Right lobe of liver (tissue), 6 donors: Measurements from ENCODE around the gene DCC. TPM values are rescaled to one million over a fixed set of nuclear protein-coding genes. Genes with fewer than 3 reads are reported as not detected.

ENCODE experiments used
- ATAC-seq, 4 donors: fragments of 200-7000 bp; cut with Tn5 transposase; one replicate each; pipeline ENCODE4 v1.9.1; 2020; ENCODE audit warnings: mild to moderate bottlenecking in 4 of 4, moderate library complexity in 4 of 4
- DNase-seq, 3 donors: peaks; one replicate each; pipeline ENCODE4 v3.0.0-alpha.2; 2020
- H3K27ac ChIP-seq, 3 donors: fragments of 200-600 bp; one replicate each; pipeline ENCODE4 v1.8.0; 2022
- H3K27me3 ChIP-seq, 2 donors: fragments of 200-600 bp; one replicate each; pipeline ENCODE4 v1.8.0; 2022
- H3K36me3 ChIP-seq, 4 donors: fragments of 200-600 bp; sonication (generic) in 1 of 4; one replicate each; pipeline versions ENCODE4 v1.5.1 to v1.8.0; 2017 to 2022; ENCODE audit warnings: control low read depth in 1 of 4
- H3K4me1 ChIP-seq, 4 donors: fragments of 200-600 bp; sonication (generic) in 1 of 4; one replicate each; pipeline versions ENCODE4 v1.5.1 to v1.8.0; 2017 to 2022; ENCODE audit warnings: control low read depth in 1 of 4
- H3K4me3 ChIP-seq, 3 donors: fragments of 200-600 bp; one replicate each; pipeline ENCODE4 v1.8.0; 2022
- H3K9me3 ChIP-seq, 4 donors: fragments of 200-600 bp; sonication (generic) in 1 of 4; one replicate each; pipeline versions ENCODE4 v1.5.1 to v1.8.0; 2017 to 2022; ENCODE audit warnings: control low read depth in 1 of 4
- POLR2A ChIP-seq: fragments of 450-650 bp; IDR thresholded peaks from one replicate; pipeline ENCODE4 v1.6.1; 2017; ENCODE audit warnings: antibody characterized with exemption, mild to moderate bottlenecking
- WGBS: methylation state at CpG from one replicate; pipeline ENCODE4 v1.1.6; 2018; ENCODE audit warnings: low coverage, low lambda C conversion rate; ENCODE audit not compliant: insufficient coverage; ENCODE audit errors: missing lambda C conversion rate; 5-methylcytosine and 5-hydroxymethylcytosine counted together
- intact Hi-C, 2 donors: fragments of 100-400 bp; cut with DNase I; formaldehyde crosslinking; loops; one replicate each; pipeline versions ENCODE4 v1.11.2 to v1.14.1; 2022
- total RNA-seq, 6 experiments: library from RNA; depleted of rRNA in 2 of 6; stranded (reverse); fragments of >200 nt in 2 of 6; fragmentation: NEBNext Ultra II Directional in 3 of 6; extraction: Animal tissue kit (Norgen Biotek cat#: 25700) in 3 of 6; gene quantifications; one replicate each; pipeline versions ENCODE4 v1.1.0 to v1.2.4, GENCODE V29; 2016 to 2023
- TF ChIP-seq, protein P1 (sequence below), 4 donors: fragments of 200-600 bp in 3 of 4; fragments of 450-650 bp in 1 of 4; IDR thresholded peaks; one replicate each; pipeline versions ENCODE4 v1.5.1 to v1.8.0; 2016 to 2022; ENCODE audit warnings: antibody characterized with exemption in 4 of 4, mild to moderate bottlenecking in 2 of 4
- donor health status: DM: no; HTN: yes; CAD: no.
- donor health status: DM: no; HTN: no; CAD: no.
- donor health status: DM: no; HTN: no; CAD: no.
- donor health status: DM: no; HTN: yes; CAD: no.
- donor health status: DM: no; HTN: yes; CAD: no.

DCC gene
- total RNA-seq, 6 experiments from 2014 or later = 0.06 TPM; not detected in 5

DNA sequence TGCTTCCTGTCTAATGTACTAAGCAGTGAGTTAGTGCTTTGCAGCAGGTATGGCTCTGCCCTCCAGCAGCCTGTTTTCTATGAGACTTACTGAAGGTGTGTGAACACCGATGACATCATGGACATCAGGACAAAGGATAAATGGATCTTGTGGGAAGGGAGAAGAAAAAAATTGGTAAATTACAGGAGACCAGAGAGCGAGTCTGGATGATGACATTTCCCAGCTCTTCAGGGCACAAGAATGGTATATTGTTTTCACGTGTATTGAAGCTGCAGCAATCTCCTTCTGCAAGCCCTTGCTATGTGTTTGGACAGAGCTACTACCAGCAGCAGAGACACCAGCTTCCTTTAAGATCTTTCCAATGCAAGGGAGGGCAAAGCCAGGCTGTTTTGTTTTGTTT lies 47.2 kb downstream of the DCC start:
- ATAC-seq (no peak), DNase-seq (no peak)
- Histone ChIP-seq H3K27ac (no peak overlapping the region), H3K4me3 (no peak overlapping the region), H3K27me3 (no peaks in the 10 kb centered on the region), H3K4me1 (no peaks in the 10 kb centered on the region), H3K9me3 (no peaks in the 10 kb centered on the region), H3K36me3 (no peaks in the 10 kb centered on the region)
- TF ChIP-seq POLR2A = no peak
- TF ChIP-seq, protein P1, sequence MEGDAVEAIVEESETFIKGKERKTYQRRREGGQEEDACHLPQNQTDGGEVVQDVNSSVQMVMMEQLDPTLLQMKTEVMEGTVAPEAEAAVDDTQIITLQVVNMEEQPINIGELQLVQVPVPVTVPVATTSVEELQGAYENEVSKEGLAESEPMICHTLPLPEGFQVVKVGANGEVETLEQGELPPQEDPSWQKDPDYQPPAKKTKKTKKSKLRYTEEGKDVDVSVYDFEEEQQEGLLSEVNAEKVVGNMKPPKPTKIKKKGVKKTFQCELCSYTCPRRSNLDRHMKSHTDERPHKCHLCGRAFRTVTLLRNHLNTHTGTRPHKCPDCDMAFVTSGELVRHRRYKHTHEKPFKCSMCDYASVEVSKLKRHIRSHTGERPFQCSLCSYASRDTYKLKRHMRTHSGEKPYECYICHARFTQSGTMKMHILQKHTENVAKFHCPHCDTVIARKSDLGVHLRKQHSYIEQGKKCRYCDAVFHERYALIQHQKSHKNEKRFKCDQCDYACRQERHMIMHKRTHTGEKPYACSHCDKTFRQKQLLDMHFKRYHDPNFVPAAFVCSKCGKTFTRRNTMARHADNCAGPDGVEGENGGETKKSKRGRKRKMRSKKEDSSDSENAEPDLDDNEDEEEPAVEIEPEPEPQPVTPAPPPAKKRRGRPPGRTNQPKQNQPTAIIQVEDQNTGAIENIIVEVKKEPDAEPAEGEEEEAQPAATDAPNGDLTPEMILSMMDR (IDR thresholded peaks at IDR 0.05) = no peak
- 19% methylated on average over 2 of the region's 3 CpGs for whole genome bisulfite sequencing
- intact Hi-C loops = no loop called here

GRCh38 chr18:52391810-52392559 lies 52.0 kb downstream of the DCC start:
- no peaks in the 10 kb centered on the region for H3K4me1 ChIP-seq
- WGBS = 59% methylated on average over 9 of the region's 9 CpGs
- no peak overlapping the region for H3K4me3 ChIP-seq
- no peak for DNase-seq
- intact Hi-C loops = no loop called here
- H3K27ac ChIP-seq = no peak overlapping the region
- H3K27me3 ChIP-seq = no peaks in the 10 kb centered on the region
- no peak for TF ChIP-seq POLR2A
- TF ChIP-seq, protein P1 (IDR thresholded peaks at IDR 0.05) = no peak
- no peak for ATAC-seq
- no peaks in the 10 kb centered on the region for H3K9me3 ChIP-seq
- H3K36me3 ChIP-seq = no peaks in the 10 kb centered on the region

GRCh38 chr18:52394602-52395001 lies 54.6 kb downstream of the DCC start:
- no peaks in the 10 kb centered on the region for H3K36me3 ChIP-seq
- no peak for TF ChIP-seq POLR2A
- TF ChIP-seq, protein P1 (IDR thresholded peaks at IDR 0.05) = no peak
- ATAC-seq (no peak), DNase-seq (no peak)
- no peaks in the 10 kb centered on the region for H3K27me3 ChIP-seq
- no peaks in the 10 kb centered on the region for H3K4me1 ChIP-seq
- H3K9me3 ChIP-seq = no peaks in the 10 kb centered on the region
- no peak overlapping the region for H3K27ac ChIP-seq
- intact Hi-C loops = no loop called here
- WGBS = 33% methylated on average over 2 of the region's 2 CpGs
- no peak overlapping the region for H3K4me3 ChIP-seq

DNA sequence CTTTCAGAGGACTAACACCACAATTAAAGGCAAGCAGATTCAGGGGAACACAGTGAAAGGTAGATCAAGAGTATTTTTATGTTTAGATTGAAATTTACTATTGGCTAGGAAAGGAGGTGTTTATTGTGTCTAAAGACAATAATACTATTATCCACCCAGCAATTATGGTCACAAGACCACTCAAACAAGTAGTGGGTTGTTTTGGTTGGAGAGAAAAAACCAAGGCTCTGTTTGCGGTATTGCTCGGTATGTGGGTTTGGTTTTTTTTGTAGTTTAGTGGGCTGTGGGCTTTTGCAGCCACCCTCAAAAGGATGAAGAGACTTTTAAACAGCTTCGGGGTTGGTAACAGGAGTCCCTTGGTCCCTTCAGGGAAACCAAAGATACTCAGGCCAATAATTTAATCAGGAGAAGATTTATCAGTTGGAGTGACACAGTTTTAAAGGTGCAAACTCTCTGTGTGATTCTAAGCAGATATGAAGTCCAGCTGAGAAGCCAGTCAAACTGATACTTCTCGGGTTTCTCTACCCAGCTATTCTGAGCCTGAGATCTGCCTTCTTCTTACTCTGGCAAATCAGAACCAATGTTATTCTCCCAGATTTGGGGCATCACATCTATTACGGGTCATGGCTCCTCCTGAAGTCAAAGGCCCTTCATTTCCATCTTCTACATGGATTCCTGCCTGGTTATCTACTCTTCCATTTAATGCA lies 55.3 kb downstream of the DCC start:
- no peak overlapping the region for H3K4me3 ChIP-seq
- no peak overlapping the region for H3K27ac ChIP-seq
- no peaks in the 10 kb centered on the region for H3K27me3 ChIP-seq
- WGBS = 32% methylated on average over 5 of the region's 5 CpGs
- no peak for DNase-seq
- no peaks in the 10 kb centered on the region for H3K4me1 ChIP-seq
- intact Hi-C loops = no loop called here
- H3K36me3 ChIP-seq = no peaks in the 10 kb centered on the region
- no peaks in the 10 kb centered on the region for H3K9me3 ChIP-seq
- no peak for TF ChIP-seq POLR2A
- ATAC-seq = no peak

- WGBS = 55% methylated on average over 1 of the region's 1 CpG
- TF ChIP-seq, protein P1 (IDR thresholded peaks at IDR 0.05) = no peak
- no peak for TF ChIP-seq POLR2A
- DNase-seq (no peak), ATAC-seq (no peak)
- intact Hi-C loops = no loop called here
- Histone ChIP-seq H3K9me3 (no peaks in the 10 kb centered on the region), H3K4me3 (no peak overlapping the region), H3K4me1 (no peaks in the 10 kb centered on the region), H3K27me3 (no peaks in the 10 kb centered on the region), H3K36me3 (no peaks in the 10 kb centered on the region), H3K27ac (no peak overlapping the region)
These were observed 61.2 kb downstream of the DCC start for GRCh38 chr18:52401236-52401635.
